Activated CD4-positive, alpha-beta T cell treated with anti-CD3 and anti-CD28 coated beads, Interleukin-2, Interleukin-6, amounts not matched to agents 100 ng/mL and 50 ng/mL, durations not matched to agents 16 hours and 8 hours (primary cell): Measurements from ENCODE around the gene FCHO1.
A peak's percentile ranks its signal among the peaks of the same experiment; 100 is the strongest.

Experiments
- DNase-seq: peaks from one replicate; pipeline ENCODE4 v3.0.0-alpha.2; 2020

Gene FCHO1

DNA sequence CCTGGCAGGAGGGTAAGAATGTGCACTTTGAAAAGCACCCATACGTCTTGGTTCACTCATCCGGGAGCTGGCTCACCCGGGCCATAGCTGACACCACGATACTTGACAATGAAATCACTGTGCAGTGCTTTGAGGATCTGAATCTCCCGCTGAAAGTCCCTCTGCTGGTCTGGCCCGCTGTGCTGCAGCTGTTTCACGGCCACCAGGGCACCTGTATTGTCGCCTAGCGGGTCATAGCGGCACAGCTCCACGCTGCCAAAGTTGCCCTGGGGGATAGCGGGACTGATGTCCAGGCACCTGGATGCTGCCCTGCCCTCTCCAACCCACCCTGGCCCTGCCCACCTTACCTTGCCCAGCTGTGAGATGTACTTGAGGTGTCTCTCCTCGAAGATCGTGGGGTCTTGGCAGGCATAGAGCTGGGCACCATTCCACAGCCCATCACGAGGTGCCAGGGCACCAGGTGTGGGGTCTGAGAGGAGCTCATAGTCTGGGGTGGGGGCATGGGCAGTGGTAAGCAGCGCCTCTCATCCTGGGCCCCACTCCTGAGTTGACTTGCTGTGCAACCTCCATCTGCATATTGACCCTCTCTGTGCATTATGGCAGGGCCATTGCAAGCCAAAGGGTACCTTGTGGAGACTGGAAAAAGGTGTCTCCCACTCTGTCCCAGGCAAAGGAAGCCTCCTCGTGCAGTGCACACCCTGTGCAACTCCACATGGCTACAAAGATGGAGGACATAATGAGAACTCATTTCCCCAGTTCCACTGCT is 81.3 kb downstream of the FCHO1 start:
- DNase-seq = no peak

DNA sequence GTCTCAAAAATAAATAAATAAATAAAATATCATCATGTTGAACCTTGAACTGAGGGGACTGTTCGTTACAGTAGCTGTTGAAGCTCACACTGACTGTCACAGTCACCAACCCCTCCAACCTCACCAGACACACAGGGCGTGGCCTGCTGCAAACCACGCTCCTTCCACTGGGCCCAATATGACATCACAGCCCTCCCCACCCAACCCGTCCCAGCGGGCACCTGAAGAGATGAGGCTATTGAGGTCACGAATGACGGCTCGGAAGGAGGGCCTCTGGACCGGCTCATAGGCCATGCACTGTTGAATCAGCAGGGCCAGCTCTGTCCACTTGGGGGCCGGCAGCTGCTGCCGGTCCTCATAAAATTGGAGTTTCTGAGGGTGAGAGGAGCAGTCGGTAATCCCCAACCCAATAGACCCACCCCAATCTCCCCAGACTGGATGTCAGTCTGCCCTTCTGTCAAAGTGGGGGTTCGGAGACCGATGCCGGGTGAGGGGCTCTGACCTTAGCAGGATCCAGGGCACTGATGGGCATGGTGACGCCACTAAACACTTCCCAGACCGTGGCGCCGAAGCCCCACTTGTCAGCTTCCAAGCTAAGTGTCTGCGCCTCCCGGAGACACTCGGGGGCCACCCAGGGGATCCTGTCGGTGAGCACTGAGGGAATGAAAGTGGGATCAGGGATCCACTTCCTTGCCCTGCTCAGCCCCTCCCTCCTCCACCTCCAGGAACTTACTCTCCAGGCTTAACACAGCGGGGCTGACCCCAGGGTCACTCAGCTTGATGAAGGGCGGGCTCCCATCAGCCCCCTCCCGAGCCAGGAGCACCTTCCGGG is 83.3 kb downstream of the FCHO1 start:
- DNase-seq = peak; percentile 26

DNA sequence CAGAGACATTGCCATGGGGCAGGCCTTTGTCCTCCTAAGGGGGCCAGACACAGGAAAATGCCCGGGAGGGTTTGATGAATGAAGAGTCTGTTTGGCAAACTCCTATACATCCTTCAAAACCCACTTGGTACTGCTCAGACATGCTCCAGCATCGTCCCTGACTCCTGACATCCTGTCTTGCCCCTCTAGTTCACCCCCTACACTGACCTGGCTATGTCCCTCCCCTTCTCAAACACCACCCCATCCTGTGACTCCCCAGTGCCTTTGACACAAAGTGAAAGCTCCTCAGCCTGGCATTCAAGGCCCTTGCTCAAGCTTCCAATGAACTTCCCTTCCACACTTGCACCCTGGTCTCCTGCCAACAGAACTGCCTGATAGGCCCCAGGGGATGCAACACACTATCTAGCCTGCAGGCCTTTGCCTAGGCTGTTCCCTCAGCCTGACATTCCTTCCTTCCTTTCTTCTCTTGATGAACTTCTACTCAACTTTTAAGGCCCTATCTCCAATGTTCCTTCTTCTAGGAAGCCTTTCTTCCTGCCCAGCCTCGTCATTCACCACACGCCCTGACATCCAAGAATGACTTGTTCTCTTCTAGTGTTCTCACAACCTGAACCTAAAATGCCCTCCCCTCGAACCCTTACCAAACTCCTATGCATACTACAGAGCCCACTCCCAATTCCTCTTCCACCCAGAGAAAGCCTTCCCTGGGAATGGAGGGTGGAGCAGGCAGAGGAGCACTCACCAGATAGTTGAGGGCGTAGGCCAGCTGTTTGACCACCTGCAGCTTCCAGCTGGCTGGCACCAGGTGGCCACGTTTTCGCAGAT is 84.1 kb downstream of the FCHO1 start:
- DNase-seq = no peak

DNA sequence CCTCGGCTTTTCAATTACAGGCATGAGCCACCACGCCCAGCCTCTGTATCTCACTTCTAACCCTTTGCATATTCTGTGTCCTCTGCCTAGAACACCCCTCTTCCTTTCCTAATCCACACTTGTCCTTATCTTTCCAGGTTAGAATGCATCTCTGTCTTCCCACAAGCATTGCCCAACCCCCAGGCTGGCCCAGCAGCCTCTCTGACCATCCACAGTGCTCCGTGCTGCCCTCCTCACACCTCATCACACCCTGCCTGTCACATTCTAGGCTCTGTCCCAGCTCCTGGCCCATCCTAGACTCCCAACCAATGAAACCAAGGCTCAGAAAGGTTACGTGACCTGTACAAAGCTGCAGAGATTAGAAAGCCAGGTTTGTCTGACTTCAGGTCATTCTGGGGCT is 85.3 kb downstream of the FCHO1 start:
- no peak for DNase-seq

DNA sequence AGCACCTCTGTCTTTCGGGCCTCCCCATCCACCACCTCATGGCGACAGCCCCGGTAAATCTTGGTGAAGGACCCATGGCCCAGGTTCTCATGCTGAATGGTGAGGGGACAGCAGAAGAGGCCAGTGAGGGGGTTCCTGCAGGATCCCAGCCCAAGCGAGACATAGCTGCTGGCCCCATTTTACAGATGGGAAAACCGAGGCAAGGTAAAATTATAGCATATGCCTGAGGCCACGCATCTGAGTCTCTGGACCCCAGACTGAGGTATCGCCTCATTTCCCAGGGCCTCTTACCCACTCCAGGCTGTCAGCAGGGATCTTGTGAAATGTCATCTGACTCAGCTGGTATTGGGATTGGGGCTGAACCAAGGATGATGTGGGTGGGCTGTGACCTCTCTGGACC is 86.7 kb downstream of the FCHO1 start:
- no peak for DNase-seq
